H1 (cell line): ENCODE measurements around the gene TUBD1. TPM values are rescaled to one million over a fixed set of nuclear protein-coding genes. Genes with fewer than 3 reads are reported as not detected.

Experiments
- CTCF ChIA-PET: fragments of 300-600 bp; sonication (Branson Sonifier 250); formaldehyde crosslinking; loops from one replicate; lab custom pipeline; 2021; ENCODE audit not compliant: partially characterized antibody; lab: Charles Lee
- POLR2A ChIA-PET: fragments of 300-600 bp; sonication (Branson Sonifier 250); formaldehyde crosslinking; loops from one replicate; lab custom pipeline; 2021; ENCODE audit warnings: inconsistent platforms; ENCODE audit not compliant: partially characterized antibody; lab: Charles Lee
- DNase-seq, 2 experiments: peaks; one replicate each; pipeline versions ENCODE4 v3.0.0 to v3.0.0-alpha.2; 2010 to 2022; ENCODE audit warnings: low spot score in 2 of 2, low read depth in 1 of 2, mixed read lengths in 1 of 2
- FAIRE-seq: peaks from 2 replicates; lab custom pipeline; 2011; peaks lifted over from hg19 to GRCh38; lab: Jason Lieb, UNC
- H2AFZ ChIP-seq: 2 replicates; pipeline ENCODE4 v1.8.1; 2012; ENCODE audit warnings: low read length, inconsistent platforms
- H2AK5ac ChIP-seq: 2 replicates; pipeline ENCODE4 v1.6.1; 2013; ENCODE audit warnings: low read depth, low read length
- H2BK120ac ChIP-seq: replicated peaks from 2 replicates; pipeline ENCODE3; 2013; ENCODE audit warnings: low read depth, low read length, inconsistent platforms
- H2BK12ac ChIP-seq: 2 replicates; pipeline ENCODE4 v1.6.1; 2013; ENCODE audit warnings: low read depth, low read length
- H2BK15ac ChIP-seq: 2 replicates; pipeline ENCODE4 v1.6.1; 2013; ENCODE audit warnings: low read length
- H2BK20ac ChIP-seq: 2 replicates; pipeline ENCODE4 v1.6.1; 2013; ENCODE audit warnings: low read length
- H2BK5ac ChIP-seq: 2 replicates; pipeline ENCODE4 v1.6.1; 2013; ENCODE audit warnings: low read depth, low read length
- H3K14ac ChIP-seq: 2 replicates; pipeline ENCODE4 v1.6.1; 2013; ENCODE audit warnings: inconsistent platforms; ENCODE audit not compliant: insufficient read length
- H3K18ac ChIP-seq: 2 replicates; pipeline ENCODE4 v1.6.1; 2013; ENCODE audit warnings: low read length; ENCODE audit errors: extremely low read depth
- H3K23ac ChIP-seq: 2 replicates; pipeline ENCODE4 v1.6.1; 2013; ENCODE audit warnings: inconsistent platforms; ENCODE audit not compliant: insufficient read length
- H3K23me2 ChIP-seq: 2 replicates; pipeline ENCODE4 v1.6.1; 2013; ENCODE audit warnings: low read depth, low read length
- H3K27ac ChIP-seq: 2 replicates; pipeline ENCODE4 v1.6.1; 2011; ENCODE audit warnings: low read depth, low read length, inconsistent platforms
- H3K27me3 ChIP-seq, 4 experiments: replicated peaks in 1 of 4; 1 replicate in 1 of 4; 2 replicates in 3 of 4; pipeline versions ENCODE4 v1.6.1 to v1.8.1; 2011 to 2013; ENCODE audit warnings: low read length in 3 of 4, mild to moderate bottlenecking in 3 of 4, inconsistent platforms in 2 of 4, mixed read lengths in 2 of 4, moderate library complexity in 1 of 4; ENCODE audit not compliant: control insufficient read depth in 3 of 4, insufficient read depth in 3 of 4; ENCODE audit errors: extremely low read depth in 1 of 4
- H3K36me3 ChIP-seq, 4 experiments: 2 replicates each; pipeline versions ENCODE4 v1.6.1 to v1.8.1; 2011 to 2013; ENCODE audit warnings: mild to moderate bottlenecking in 4 of 4, low read length in 3 of 4, moderate library complexity in 2 of 4, control low read depth in 1 of 4, inconsistent platforms in 1 of 4; ENCODE audit not compliant: insufficient read depth in 4 of 4, control insufficient read depth in 2 of 4
- H3K4ac ChIP-seq: replicated peaks from 2 replicates; pipeline ENCODE3; 2013; ENCODE audit warnings: low read length, low read depth, mixed read lengths, inconsistent platforms; ENCODE audit not compliant: insufficient read length
- H3K4me1 ChIP-seq, 4 experiments: replicated peaks in 1 of 4; 1 replicate in 1 of 4; 2 replicates in 3 of 4; pipeline versions ENCODE4 v1.6.1 to v1.8.1; 2011 to 2013; ENCODE audit warnings: low read length in 3 of 4, inconsistent platforms in 2 of 4, mixed read lengths in 1 of 4; ENCODE audit not compliant: insufficient read depth in 4 of 4, control insufficient read depth in 3 of 4
- H3K4me2 ChIP-seq, 2 experiments: 2 replicates each; pipeline versions ENCODE4 v1.6.1 to v1.8.1; 2011 to 2013; ENCODE audit warnings: low read depth in 2 of 2, low read length in 2 of 2, control low read depth in 1 of 2, inconsistent platforms in 1 of 2, mild to moderate bottlenecking in 1 of 2; ENCODE audit not compliant: insufficient read depth in 1 of 2
- H3K4me3 ChIP-seq, 4 experiments: fragments of 200-600, 300-600 bp in 1 of 4; sonication (generic), shearing (Covaris generic), sonication (Bioruptor Twin) in 1 of 4; 2 replicates each; pipeline versions ENCODE4 v1.5.1 to v1.8.1; 2011 to 2016; ENCODE audit warnings: low read length in 4 of 4, low read depth in 3 of 4, control low read depth in 2 of 4, inconsistent platforms in 2 of 4, mild to moderate bottlenecking in 2 of 4, mixed read lengths in 1 of 4, moderate library complexity in 1 of 4; ENCODE audit not compliant: insufficient read depth in 2 of 4; ENCODE audit errors: extremely low read depth in 1 of 4
- H3K56ac ChIP-seq: replicated peaks from 2 replicates; pipeline ENCODE3; 2013; ENCODE audit warnings: low read depth, mild to moderate bottlenecking, mixed read lengths, low read length, inconsistent platforms; ENCODE audit not compliant: insufficient read length
- H3K79me1 ChIP-seq: 2 replicates; pipeline ENCODE4 v1.6.1; 2013; ENCODE audit warnings: low read depth, low read length, control low read depth
- H3K79me2 ChIP-seq, 2 experiments: 2 replicates each; pipeline versions ENCODE4 v1.6.1 to v1.8.1; 2012 to 2013; ENCODE audit warnings: low read length in 2 of 2, mild to moderate bottlenecking in 2 of 2, inconsistent platforms in 1 of 2; ENCODE audit not compliant: insufficient read depth in 2 of 2, control insufficient read depth in 1 of 2
- H3K9ac ChIP-seq, 4 experiments: replicated peaks in 1 of 4; 1 replicate in 1 of 4; 2 replicates in 3 of 4; pipeline versions ENCODE4 v1.6.1 to v1.8.1; 2011 to 2013; ENCODE audit warnings: low read depth in 3 of 4, low read length in 3 of 4, control low read depth in 2 of 4, mild to moderate bottlenecking in 2 of 4, moderate library complexity in 2 of 4, inconsistent platforms in 1 of 4; ENCODE audit errors: extremely low read depth in 1 of 4
- H3K9me3 ChIP-seq, 2 experiments: 2 replicates each; pipeline versions ENCODE4 v1.6.1 to v1.8.1; 2012 to 2013; ENCODE audit warnings: mild to moderate bottlenecking in 2 of 2, moderate library complexity in 2 of 2, control low read depth in 1 of 2, inconsistent platforms in 1 of 2, low read depth in 1 of 2, low read length in 1 of 2, mixed read lengths in 1 of 2; ENCODE audit not compliant: insufficient read depth in 2 of 2
- H4K20me1 ChIP-seq, 2 experiments: replicated peaks in 1 of 2; 2 replicates each; pipeline versions ENCODE3 to v1.8.1; 2011 to 2013; ENCODE audit warnings: inconsistent platforms in 2 of 2, low read length in 2 of 2, mild to moderate bottlenecking in 1 of 2; ENCODE audit not compliant: insufficient read depth in 2 of 2, control insufficient read depth in 1 of 2
- H4K5ac ChIP-seq: 2 replicates; pipeline ENCODE4 v1.6.1; 2013; ENCODE audit warnings: low read length, low read depth, mixed read lengths, inconsistent platforms; ENCODE audit not compliant: insufficient read length
- H4K8ac ChIP-seq: 2 replicates; pipeline ENCODE4 v1.8.0; 2013; ENCODE audit warnings: mild to moderate bottlenecking, moderate library complexity, low read length, inconsistent platforms; ENCODE audit not compliant: insufficient read depth; ENCODE audit errors: extremely low read depth
- H4K91ac ChIP-seq: replicated peaks from 2 replicates; pipeline ENCODE3; 2013; ENCODE audit warnings: low read length, mixed read lengths, inconsistent platforms; ENCODE audit not compliant: insufficient read length
- WGBS, 2 experiments: shearing (Covaris generic) in 1 of 2; methylation state at CpG; one replicate each; pipeline versions ENCODE4 v1.1.6 to v1.1.7; 2013 to 2015; ENCODE audit warnings: low lambda C conversion rate in 2 of 2, mixed read lengths in 2 of 2, inconsistent platforms in 1 of 2, low coverage in 1 of 2, missing lambda C conversion rate in 1 of 2; ENCODE audit not compliant: insufficient replicate concordance in 2 of 2, insufficient coverage in 1 of 2, insufficient read length in 1 of 2; ENCODE audit errors: extremely low coverage in 1 of 2, missing lambda C conversion rate in 1 of 2; 5-methylcytosine and 5-hydroxymethylcytosine counted together
- polyA plus RNA-seq, 7 experiments: library from polyadenylated mRNA; depleted of rRNA in 3 of 7; stranded (reverse) in 5 of 7; unstranded in 2 of 7; fragments of >200 nt in 5 of 7; fragments of 200-250 nt in 2 of 7; gene quantifications; 1 replicate in 5 of 7; 2 replicates in 1 of 7; 4 replicates in 1 of 7; pipeline versions ENCODE4 v1.2.1 to v1.2.3, GENCODE V29; 2011 to 2013; ENCODE audit warnings: missing spikeins in 2 of 7, mixed read lengths in 2 of 7
- total RNA-seq: library from RNA; stranded (reverse); fragmentation: NEBNext Ultra II Directional; extraction: Animal tissue kit (Norgen Biotek cat#: 25700); gene quantifications from 2 replicates; pipeline ENCODE4 v1.2.1, GENCODE V29; 2021

The TUBD1 gene
- total and polyA plus RNA-seq, 2 of the 8 experiments (the other 6 are each of a cell fraction or from before 2014, with no cell fraction given): 9.1 to 17.5 TPM

DNA sequence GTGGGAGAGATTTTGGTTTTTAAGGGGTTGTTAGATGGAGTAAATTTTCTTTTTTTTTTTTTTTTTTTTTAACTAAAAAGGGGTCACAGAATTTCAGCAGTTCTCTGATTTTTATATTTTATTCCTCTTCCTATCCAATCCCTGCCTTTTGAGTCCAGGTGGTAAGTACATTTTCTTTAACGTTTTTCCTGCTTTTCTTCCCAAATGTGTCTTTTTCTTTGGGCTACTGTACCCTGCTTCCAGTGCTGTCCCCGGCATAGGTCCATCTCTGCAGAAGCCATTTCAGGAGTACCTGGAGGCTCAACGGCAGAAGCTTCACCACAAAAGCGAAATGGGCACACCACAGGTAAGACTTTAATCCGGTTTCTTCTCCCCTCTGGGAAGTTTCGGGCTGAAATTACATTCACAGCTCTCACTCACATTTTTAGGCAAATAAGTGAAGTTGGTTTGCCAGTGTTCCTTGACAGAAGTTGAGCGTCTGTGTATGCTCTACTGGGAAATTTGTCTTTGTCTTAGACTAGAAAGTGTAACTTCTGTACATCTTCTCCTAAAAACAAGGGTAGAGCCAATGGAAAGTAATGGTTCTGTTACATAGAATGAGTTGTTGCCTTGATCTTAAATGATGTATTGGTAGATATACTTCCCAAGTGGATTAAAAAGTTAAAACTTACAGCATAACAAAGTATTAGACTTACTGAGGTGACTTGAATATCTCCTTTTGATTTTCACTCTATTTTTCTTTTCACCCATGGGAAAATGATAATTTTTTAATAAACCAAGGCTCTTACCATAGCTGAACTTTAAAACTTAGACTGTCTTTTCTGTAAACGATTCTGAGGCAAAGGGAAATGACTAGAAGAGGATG, 54.5 kb downstream of the TUBD1 start:
- no peak overlapping the region for H3K14ac ChIP-seq
- H3K27ac ChIP-seq: peak overlapping the region; percentile 96
- peaks cover 3 to 33% of the 10 kb centered on the region in 2 experiments; a peak in 3 of 4 replicates for H3K79me2 ChIP-seq
- peak overlapping the region; percentile 61 for H2BK120ac ChIP-seq
- H2BK12ac ChIP-seq: peak overlapping the region; percentile 65; the same call in 1 of the 2 replicates
- peak overlapping the region; percentile 74 to 92 for H3K4me2 ChIP-seq
- H4K91ac ChIP-seq: peak overlapping the region; percentile 66
- H3K79me1 ChIP-seq: no peaks in the 10 kb centered on the region
- ChIA-PET POLR2A (interaction anchor here (0.6 to 11.2 kb wide), 28 partner anchors 9 to 219 kb away, joined by 3 to 137 read pairs (median 5); partner anchors contain the start of genes CLTC, PTRH2, RPS6KB1 and TUBD1), CTCF (interaction anchor here (1.1 to 6.3 kb wide), 3 partner anchors 12 to 85 kb away, joined by 3 to 32 read pairs (median 3); no protein-coding TSS in a partner anchor)
- H3K4me3 ChIP-seq: peak overlapping the region; percentile 87 to 98 (median 90)
- peak overlapping the region; percentile 41; the same call in 1 of the 2 replicates for H2AK5ac ChIP-seq
- DNase-seq: no peak
- no peak overlapping the region for H3K23ac ChIP-seq
- no peak overlapping the region for H2BK20ac ChIP-seq
- peak overlapping the region; percentile 95 to 100 (median 98) for H3K9ac ChIP-seq
- peaks cover 0 to 27% (median 12%) of the 10 kb centered on the region in 4 experiments; a peak in 5 of 8 replicates for H3K36me3 ChIP-seq
- no peaks in the 10 kb centered on the region for H4K20me1 ChIP-seq
- H3K4me1 ChIP-seq: peaks cover 0 to 4% (median 0%) of the 10 kb centered on the region in 4 experiments; a peak in 4 of 7 replicates
- peak overlapping the region; percentile 94 for H3K56ac ChIP-seq
- WGBS, 2 experiments: 3% methylated on average over 8 of the region's 8 CpGs; no CpG with 5 or more reads in 1 of the 2 experiments
- H3K23me2 ChIP-seq: peaks cover 4% of the 10 kb centered on the region; the same call in 1 of the 2 replicates
- no peaks in the 10 kb centered on the region for H3K9me3 ChIP-seq
- peak overlapping the region; percentile 17 for H3K4ac ChIP-seq
- no peak for FAIRE-seq
- no peak overlapping the region for H2AFZ ChIP-seq
- H2BK15ac ChIP-seq: peak overlapping the region; percentile 66; the same call in 1 of the 2 replicates
- peak overlapping the region; percentile 97 for H4K5ac ChIP-seq
- peak overlapping the region; percentile 87; the same call in 1 of the 2 replicates for H4K8ac ChIP-seq
- peak overlapping the region; percentile 90 for H2BK5ac ChIP-seq
- no peaks in the 10 kb centered on the region for H3K27me3 ChIP-seq
- H3K18ac ChIP-seq: peak overlapping the region; percentile 89; the same call in 1 of the 2 replicates
